Epithelial cell of proximal tubule (primary cell): ENCODE data around the gene CLMP. TPM values are rescaled to one million over a fixed set of nuclear protein-coding genes. Genes with fewer than 3 reads are reported as not detected.

ENCODE experiments used
- DNase-seq: peaks from one replicate; pipeline ENCODE4 v3.0.0-alpha.2; 2011; ENCODE audit warnings: low read depth
- H3K4me3 ChIP-seq: 2 replicates; pipeline ENCODE4 v1.5.1; 2011; ENCODE audit warnings: low read depth, mild to moderate bottlenecking, low read length
- total RNA-seq: library from RNA; depleted of rRNA; stranded (reverse); fragments of >200 nt; gene quantifications from 2 replicates; pipeline ENCODE4 v1.2.3, GENCODE V29; 2015
- TF ChIP-seq, protein P1 (sequence below): conservative IDR thresholded peaks from 2 replicates; pipeline ENCODE4 v1.5.1; 2012; ENCODE audit warnings: low read depth, mild to moderate bottlenecking, low read length

The CLMP gene
- total RNA-seq, 1 donor from 2014 or later: 19.0 TPM

GRCh38 chr11:123034597-123034996, 160.5 kb downstream of the CLMP start:
- no peak for DNase-seq
- TF ChIP-seq, protein P1, sequence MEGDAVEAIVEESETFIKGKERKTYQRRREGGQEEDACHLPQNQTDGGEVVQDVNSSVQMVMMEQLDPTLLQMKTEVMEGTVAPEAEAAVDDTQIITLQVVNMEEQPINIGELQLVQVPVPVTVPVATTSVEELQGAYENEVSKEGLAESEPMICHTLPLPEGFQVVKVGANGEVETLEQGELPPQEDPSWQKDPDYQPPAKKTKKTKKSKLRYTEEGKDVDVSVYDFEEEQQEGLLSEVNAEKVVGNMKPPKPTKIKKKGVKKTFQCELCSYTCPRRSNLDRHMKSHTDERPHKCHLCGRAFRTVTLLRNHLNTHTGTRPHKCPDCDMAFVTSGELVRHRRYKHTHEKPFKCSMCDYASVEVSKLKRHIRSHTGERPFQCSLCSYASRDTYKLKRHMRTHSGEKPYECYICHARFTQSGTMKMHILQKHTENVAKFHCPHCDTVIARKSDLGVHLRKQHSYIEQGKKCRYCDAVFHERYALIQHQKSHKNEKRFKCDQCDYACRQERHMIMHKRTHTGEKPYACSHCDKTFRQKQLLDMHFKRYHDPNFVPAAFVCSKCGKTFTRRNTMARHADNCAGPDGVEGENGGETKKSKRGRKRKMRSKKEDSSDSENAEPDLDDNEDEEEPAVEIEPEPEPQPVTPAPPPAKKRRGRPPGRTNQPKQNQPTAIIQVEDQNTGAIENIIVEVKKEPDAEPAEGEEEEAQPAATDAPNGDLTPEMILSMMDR: no peak
- no peak overlapping the region for H3K4me3 ChIP-seq

GRCh38 chr11:123033895-123034294, 161.2 kb downstream of the CLMP start:
- TF ChIP-seq, protein P1: peak; percentile 57
- no peak overlapping the region for H3K4me3 ChIP-seq
- DNase-seq: no peak

GRCh38 chr11:123030517-123030916, 164.5 kb downstream of the CLMP start:
- no peak for DNase-seq
- no peak overlapping the region for H3K4me3 ChIP-seq
- TF ChIP-seq, protein P1: no peak

DNA sequence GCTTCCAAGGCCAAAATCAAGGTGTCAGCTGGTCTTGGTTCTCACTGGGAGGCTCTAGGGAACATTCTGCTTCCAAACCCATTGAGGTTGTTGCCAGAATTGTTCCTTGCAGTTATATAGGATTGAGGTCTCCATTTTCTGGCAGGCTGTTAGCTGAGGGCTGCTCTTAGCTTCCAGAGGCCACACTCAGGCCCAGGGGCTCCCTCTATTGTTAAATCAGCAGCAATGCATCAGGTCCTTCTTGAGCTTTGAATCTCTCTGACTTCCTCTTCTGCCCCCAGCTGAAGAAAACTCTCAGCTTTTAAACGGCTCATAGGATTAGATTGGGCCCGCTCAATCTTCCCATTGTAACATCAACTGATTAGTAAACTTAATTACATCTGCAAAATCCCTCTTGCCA, 174.1 kb downstream of the CLMP start:
- no peak for DNase-seq
- TF ChIP-seq, protein P1: peak; percentile 83
- no peak overlapping the region for H3K4me3 ChIP-seq

Other genes starting within 250 kb of the CLMP start
- gene BSX, start 213.4 kb downstream of the CLMP start, total RNA-seq: not detected in 2 replicates
- gene HSPA8, start 133.1 kb downstream of the CLMP start, total RNA-seq: 1,872 and 3,297 TPM in 2 replicates
- gene GRAMD1B, start 235.0 kb upstream of the CLMP start, total RNA-seq: 3.0 and 6.0 TPM in 2 replicates